Measurements from ENCODE around the gene DCAF8L2. TPM values are rescaled to one million over a fixed set of nuclear protein-coding genes. Genes with fewer than 3 reads are reported as not detected.

DCAF8L2 gene
- total RNA-seq, 2 donors from 2014 or later: not detected

GRCh38 chrX:27694667-27695066 lies 104.5 kb downstream of the DCAF8L2 start:
- WGBS, 2 experiments (ENCODE audit: insufficient coverage in 1 of 2, insufficient read length in 1 of 2): 57% methylated on average over 1 of the region's 1 CpG; no CpG with 5 or more reads in 1 of the 2 experiments
- peaks cover 3% of the 10 kb centered on the region for H3K9me3 Mint-ChIP-seq
- no peak overlapping the region for H3K27ac ChIP-seq (ENCODE audit: low read depth, low read length)
- no peaks in the 10 kb centered on the region for H3K27me3 ChIP-seq (ENCODE audit: control insufficient read depth, insufficient read depth, low read length, poor library complexity, severe bottlenecking)
- DNase-seq: no peak
- H3K9me3 ChIP-seq (ENCODE audit: control insufficient read depth, low read length): no peaks in the 10 kb centered on the region
- H3K27me3 Mint-ChIP-seq (ENCODE audit: insufficient read depth): no peaks in the 10 kb centered on the region
- H3K4me1 Mint-ChIP-seq: no peaks in the 10 kb centered on the region
- no peaks in the 10 kb centered on the region for H3K4me1 ChIP-seq (ENCODE audit: control insufficient read depth, insufficient read depth, low read length)
- no peaks in the 10 kb centered on the region for H3K36me3 Mint-ChIP-seq (ENCODE audit: low read depth)
- TF ChIP-seq CTCF (conservative IDR thresholded peaks at IDR 0.05): no peak
- H3K4me3 Mint-ChIP-seq: no peak overlapping the region
- no peak overlapping the region for H3K9ac ChIP-seq (ENCODE audit: extremely low read depth, low read length, poor library complexity, severe bottlenecking)
- H3K27ac Mint-ChIP-seq: no peak overlapping the region
- H3K4me3 ChIP-seq (ENCODE audit: low read length): no peak overlapping the region
- H3K36me3 ChIP-seq (ENCODE audit: control insufficient read depth, insufficient read depth, low read length): no peaks in the 10 kb centered on the region

GRCh38 chrX:27706526-27706925 lies 116.4 kb downstream of the DCAF8L2 start:
- Histone ChIP-seq H3K4me1 (ENCODE audit: control insufficient read depth, insufficient read depth, low read length) (no peaks in the 10 kb centered on the region), H3K4me3 (ENCODE audit: low read length) (no peak overlapping the region), H3K27me3 (ENCODE audit: control insufficient read depth, insufficient read depth, low read length, poor library complexity, severe bottlenecking) (no peaks in the 10 kb centered on the region), H3K36me3 (ENCODE audit: control insufficient read depth, insufficient read depth, low read length) (no peaks in the 10 kb centered on the region), H3K27ac (ENCODE audit: low read depth, low read length) (no peak overlapping the region), H3K9me3 (ENCODE audit: control insufficient read depth, low read length) (no peaks in the 10 kb centered on the region), H3K9ac (ENCODE audit: extremely low read depth, low read length, poor library complexity, severe bottlenecking) (no peak overlapping the region)
- Mint-ChIP-seq H3K27ac (no peak overlapping the region), H3K4me1 (no peaks in the 10 kb centered on the region), H3K27me3 (ENCODE audit: insufficient read depth) (no peaks in the 10 kb centered on the region), H3K9me3 (peaks cover 28% of the 10 kb centered on the region), H3K4me3 (no peak overlapping the region), H3K36me3 (ENCODE audit: low read depth) (no peaks in the 10 kb centered on the region)
- 60% methylated on average over 1 of the region's 1 CpG; no CpG with 5 or more reads in 1 of the 2 experiments for WGBS, 2 experiments (ENCODE audit: insufficient coverage in 1 of 2, insufficient read length in 1 of 2)
- no peak for TF ChIP-seq CTCF (conservative IDR thresholded peaks at IDR 0.05)
- no peak for DNase-seq

- H3K9ac ChIP-seq (ENCODE audit: extremely low read depth, low read length, poor library complexity, severe bottlenecking): no peak overlapping the region
- H3K27me3 Mint-ChIP-seq (ENCODE audit: insufficient read depth): no peaks in the 10 kb centered on the region
- no peaks in the 10 kb centered on the region for H3K4me1 ChIP-seq (ENCODE audit: control insufficient read depth, insufficient read depth, low read length)
- WGBS, 2 experiments (ENCODE audit: insufficient coverage in 1 of 2, insufficient read length in 1 of 2): no CpG with 5 or more reads among the region's 2 CpGs
- no peak for DNase-seq
- peaks cover 37% of the 10 kb centered on the region for H3K9me3 Mint-ChIP-seq
- no peaks in the 10 kb centered on the region for H3K9me3 ChIP-seq (ENCODE audit: control insufficient read depth, low read length)
- no peak overlapping the region for H3K27ac Mint-ChIP-seq
- no peak overlapping the region for H3K27ac ChIP-seq (ENCODE audit: low read depth, low read length)
- no peak overlapping the region for H3K4me3 Mint-ChIP-seq
- H3K36me3 Mint-ChIP-seq (ENCODE audit: low read depth): no peaks in the 10 kb centered on the region
- H3K36me3 ChIP-seq (ENCODE audit: control insufficient read depth, insufficient read depth, low read length): no peaks in the 10 kb centered on the region
- H3K4me3 ChIP-seq (ENCODE audit: low read length): no peak overlapping the region
- H3K4me1 Mint-ChIP-seq: no peaks in the 10 kb centered on the region
- no peaks in the 10 kb centered on the region for H3K27me3 ChIP-seq (ENCODE audit: control insufficient read depth, insufficient read depth, low read length, poor library complexity, severe bottlenecking)
- TF ChIP-seq CTCF (conservative IDR thresholded peaks at IDR 0.05): no peak
These were observed 125.5 kb downstream of the DCAF8L2 start for GRCh38 chrX:27715610-27716009.
